A549 (cell line): ENCODE data around the gene GLRA2. TPM values are rescaled to one million over a fixed set of nuclear protein-coding genes. Genes with fewer than 3 reads are reported as not detected.

Experiments used
- ATAC-seq, 2 experiments: fragments of 200-7000 bp in 1 of 2; fragments of >200 bp in 1 of 2; cut with Nextera tagmentation in 1 of 2; cut with Tn5 transposase in 1 of 2; 3 replicates each; pipeline versions ENCODE4 v1.8.0 to v1.9.1; 2018 to 2020; ENCODE audit warnings: mild to moderate bottlenecking in 1 of 2, moderate library complexity in 1 of 2
- CTCF ChIA-PET: fragments of 300-600 bp; sonication (Branson Sonifier 250); formaldehyde crosslinking; extraction: SDS; loops from one replicate; lab custom pipeline; 2021; ENCODE audit warnings: antibody characterized with exemption, inconsistent platforms; lab: Yijun Ruan, JAX
- POLR2A ChIA-PET: fragments of 350-600 bp; formaldehyde crosslinking; extraction: SDS; loops from one replicate; lab custom pipeline; 2021; ENCODE audit warnings: antibody characterized with exemption, inconsistent platforms; lab: Yijun Ruan, JAX
- DNase-seq, 2 experiments: peaks; one replicate each; pipeline versions ENCODE4 v3.0.0 to v3.0.0-alpha.2; 2011 to 2016; ENCODE audit warnings: low read depth in 1 of 2, low spot score in 1 of 2
- FAIRE-seq: peaks from 2 replicates; lab custom pipeline; 2011; peaks lifted over from hg19 to GRCh38; lab: Jason Lieb, UNC
- H3K27ac ChIP-seq, 2 experiments: fragments of >200 bp; sonication (Bioruptor Twin); formaldehyde crosslinking; 3 replicates each; pipeline ENCODE4 v1.5.1; 2016 to 2017
- H3K4me1 ChIP-seq: fragments of >200 bp; sonication (Bioruptor Twin); formaldehyde crosslinking; 3 replicates; pipeline ENCODE4 v1.6.1; 2016
- H3K4me2 ChIP-seq: fragments of >200 bp; sonication (Bioruptor Twin); formaldehyde crosslinking; 3 replicates; pipeline ENCODE4 v1.6.1; 2016
- H3K4me3 ChIP-seq: fragments of >200 bp; sonication (Bioruptor Twin); formaldehyde crosslinking; 3 replicates; pipeline ENCODE4 v1.5.1; 2016
- H3K9me3 ChIP-seq: fragments of >200 bp; sonication (Bioruptor Twin); formaldehyde crosslinking; 3 replicates; pipeline ENCODE4 v1.6.1; 2016
- CBX8 ChIP-seq: fragments of 200-600 bp; sonication (generic); IDR thresholded peaks from 2 replicates; pipeline ENCODE4 v1.6.1; 2016
- CEBPB ChIP-seq, 2 experiments: fragments of >200 bp in 1 of 2; sonication (Bioruptor Twin) in 1 of 2; formaldehyde crosslinking in 1 of 2; IDR thresholded peaks; 2 replicates each; pipeline ENCODE4 v1.6.1; 2012 to 2016
- CHD2 ChIP-seq: fragments of 150-350 bp; IDR thresholded peaks from 2 replicates; pipeline ENCODE4 v1.6.1; 2014; ENCODE audit warnings: low read length; ENCODE audit not compliant: partially characterized antibody
- EP300 ChIP-seq, 2 experiments: fragments of >200 bp; sonication (Bioruptor Twin); formaldehyde crosslinking; IDR thresholded peaks; 2 replicates in 1 of 2; 3 replicates in 1 of 2; pipeline ENCODE4 v1.6.1; 2016 to 2017
- ESRRA ChIP-seq: fragments of 150-350 bp; IDR thresholded peaks from 2 replicates; pipeline ENCODE4 v1.6.1; 2014; ENCODE audit warnings: mild to moderate bottlenecking, low read length, borderline replicate concordance
- FOSL2 ChIP-seq, 2 experiments: fragments of 450-650 bp in 1 of 2; fragments of >200 bp in 1 of 2; sonication (Bioruptor Twin) in 1 of 2; formaldehyde crosslinking; IDR thresholded peaks; 2 replicates each; pipeline versions ENCODE4 v1.5.0 to v1.6.1; 2016 to 2020; ENCODE audit warnings: mild to moderate bottlenecking in 1 of 2, moderate library complexity in 1 of 2
- GATA3 ChIP-seq: IDR thresholded peaks from 2 replicates; pipeline ENCODE4 v1.6.1; 2012; ENCODE audit warnings: borderline replicate concordance
- HDAC2 ChIP-seq: fragments of 200-600 bp; sonication (generic); IDR thresholded peaks from 2 replicates; pipeline ENCODE4 v1.6.1; 2016
- HMGXB4 ChIP-seq: fragments of 250-450 bp; sonication (Bioruptor Pico); IDR thresholded peaks from 2 replicates; pipeline ENCODE4 v1.5.0; 2021; ENCODE audit warnings: mild to moderate bottlenecking, moderate library complexity, borderline replicate concordance
- HOXB13 ChIP-seq: fragments of 250-450 bp; sonication (Bioruptor Pico); IDR thresholded peaks from 2 replicates; pipeline ENCODE4 v1.5.0; 2020; ENCODE audit warnings: low read depth, mild to moderate bottlenecking, moderate library complexity
- HOXB5 ChIP-seq: fragments of 250-450 bp; sonication (Bioruptor Pico); IDR thresholded peaks from 2 replicates; pipeline ENCODE4 v1.5.0; 2020; ENCODE audit warnings: mild to moderate bottlenecking, moderate library complexity
- MAFK ChIP-seq: fragments of 450-650 bp; IDR thresholded peaks from 2 replicates; pipeline ENCODE4 v1.6.1; 2014; ENCODE audit not compliant: partially characterized antibody
- MAZ ChIP-seq: fragments of 150-350 bp; IDR thresholded peaks from 2 replicates; pipeline ENCODE4 v1.6.1; 2014; ENCODE audit warnings: antibody characterized with exemption, low read depth, low read length, borderline replicate concordance
- NPAS2 ChIP-seq: fragments of 250-450 bp; sonication (Bioruptor Pico); IDR thresholded peaks from 2 replicates; pipeline ENCODE4 v1.8.0; 2022; ENCODE audit warnings: mild to moderate bottlenecking, moderate library complexity, borderline replicate concordance
- RCOR1 ChIP-seq: fragments of 150-350 bp; IDR thresholded peaks from 2 replicates; pipeline ENCODE4 v1.6.1; 2014; ENCODE audit warnings: antibody characterized with exemption, low read length, low read depth
- RFX5 ChIP-seq: fragments of 450-650 bp; IDR thresholded peaks from 2 replicates; pipeline ENCODE4 v1.7.1; 2014; ENCODE audit warnings: antibody characterized with exemption, mild to moderate bottlenecking, moderate library complexity
- RNF2 ChIP-seq: fragments of 200-600 bp; sonication (generic); IDR thresholded peaks from 2 replicates; pipeline ENCODE4 v1.6.1; 2016; ENCODE audit warnings: low read depth, mild to moderate bottlenecking, antibody characterized with exemption, moderate library complexity, borderline replicate concordance
- TFCP2L1 ChIP-seq: fragments of 250-450 bp; sonication (Bioruptor Pico); IDR thresholded peaks from 2 replicates; pipeline ENCODE4 v1.5.0; 2021; ENCODE audit warnings: mild to moderate bottlenecking
- ZNF302 ChIP-seq: fragments of 250-450 bp; sonication (Bioruptor Pico); IDR thresholded peaks from 2 replicates; pipeline ENCODE4 v1.9.0; 2021; ENCODE audit warnings: inconsistent platforms, mild to moderate bottlenecking, moderate library complexity
- WGBS: methylation state at CpG from one replicate; pipeline ENCODE4 v1.1.6; 2017; ENCODE audit errors: missing lambda C conversion rate; 5-methylcytosine and 5-hydroxymethylcytosine counted together
- polyA plus RNA-seq, 4 experiments: library from polyadenylated mRNA; depleted of rRNA in 3 of 4; stranded (reverse); fragments of >200 nt; fragmentation: RNase III in 1 of 4; extraction: RNeasy Plus Mini Kit Qiagen cat#74134 plus additional on column Dnase treatment in 1 of 4; gene quantifications; 2 replicates in 3 of 4; 3 replicates in 1 of 4; pipeline ENCODE4 v1.2.3, GENCODE V29; 2011 to 2017

The GLRA2 gene
- polyA plus RNA-seq, 2 of the 4 experiments (the other 2 are of a cell fraction) = not detected

GRCh38 chrX:14506866-14507265, 22.5 kb upstream of the GLRA2 start:
- H3K9me3 ChIP-seq = no peaks in the 10 kb centered on the region
- CTCF ChIA-PET = no interaction called here

GRCh38 chrX:14508025-14508690, 21.2 kb upstream of the GLRA2 start:
- H3K4me2 ChIP-seq = no peak overlapping the region
- ChIA-PET POLR2A (no interaction called here), CTCF (no interaction called here)
- H3K27ac ChIP-seq = no peak overlapping the region
- FAIRE-seq (no peak), ATAC-seq (no peak), DNase-seq (no peak)
- WGBS = 26% methylated on average over 3 of the region's 3 CpGs
- H3K4me1 ChIP-seq = no peaks in the 10 kb centered on the region
- TF ChIP-seq FOSL2 (IDR thresholded peaks at IDR 0.05) (no peak), FOSL2 (CRISPR knock-in tag; IDR thresholded peaks at IDR 0.05) (no peak), HOXB13 (CRISPR knock-in tag) (no peak), HMGXB4 (no peak), CBX8 (no peak), EP300 (IDR thresholded peaks at IDR 0.05) (no peak), HDAC2 (no peak), HOXB5 (CRISPR knock-in tag) (no peak), ESRRA (no peak), CHD2 (no peak), NPAS2 (CRISPR knock-in tag) (no peak)
- H3K9me3 ChIP-seq = no peaks in the 10 kb centered on the region
- H3K4me3 ChIP-seq = no peak overlapping the region

More at GRCh38 chrX:14506866-14507265, 22.5 kb upstream of the GLRA2 start:
- DNase-seq (no peak), FAIRE-seq (no peak), ATAC-seq (no peak)
- POLR2A ChIA-PET = no interaction called here
- Histone ChIP-seq H3K27ac (no peak overlapping the region), H3K4me1 (no peaks in the 10 kb centered on the region), H3K4me3 (no peak overlapping the region), H3K4me2 (no peak overlapping the region)
- TF ChIP-seq GATA3 = no peak
- TF ChIP-seq RFX5 = no peak
- no peak for TF ChIP-seq ESRRA
- TF ChIP-seq ZNF302 (CRISPR knock-in tag) = no peak
- no peak for TF ChIP-seq TFCP2L1 (CRISPR knock-in tag)
- no peak for TF ChIP-seq RCOR1

- FAIRE-seq = peak; percentile 83
- CTCF ChIA-PET = no interaction called here
- Histone ChIP-seq H3K4me2 (no peak overlapping the region), H3K4me1 (no peaks in the 10 kb centered on the region), H3K9me3 (no peaks in the 10 kb centered on the region), H3K4me3 (no peak overlapping the region), H3K27ac (no peak overlapping the region)
- no peak for TF ChIP-seq GATA3
- TF ChIP-seq MAFK = no peak
- TF ChIP-seq RNF2 = no peak
- no peak for TF ChIP-seq MAZ
- TF ChIP-seq CEBPB (IDR thresholded peaks at IDR 0.05) = no peak
- 2% methylated on average over 4 of the region's 4 CpGs for WGBS
- no peak for DNase-seq
- ATAC-seq = no peak
- POLR2A ChIA-PET = no interaction called here
Observed at GRCh38 chrX:14509325-14510057, 19.8 kb upstream of the GLRA2 start.
